Naive thymus-derived CD8-positive, alpha-beta T cell (primary cell): ENCODE data around the gene ZNF180. TPM values are rescaled to one million over a fixed set of nuclear protein-coding genes. Genes with fewer than 3 reads are reported as not detected.
A peak's percentile ranks its signal among the peaks of the same experiment; 100 is the strongest.
"Not testable (repeated sequence)": the region's sequence is repeated elsewhere in the genome, so short reads cannot be mapped to it uniquely, and the experiment has no call there.

Experiments used
- ATAC-seq, 2 donors: fragments of 150-1000 bp; cut with Tn5 transposase in 1 of 2; sonication (Bioruptor Pico), chemical (Tn5 transposase) in 1 of 2; 1 replicate in 1 of 2; 2 replicates in 1 of 2; pipeline ENCODE4 v1.10.0; 2021; ENCODE audit warnings: mild to moderate bottlenecking in 2 of 2, moderate library complexity in 2 of 2
- POLR2A ChIA-PET: fragments of 350-600 bp; sonication (Branson Sonifier 250); formaldehyde crosslinking; loops from one replicate; lab custom pipeline; 2021; ENCODE audit warnings: antibody characterized with exemption; lab: Charles Lee
- DNase-seq, 10 donors: peaks; one replicate each; pipeline versions ENCODE4 v3.0.0 to v3.0.0-alpha.2; 2020 to 2022
- H3K27ac Mint-ChIP-seq, 10 donors: one replicate each; pipeline ENCODE4 v1.8.0; 2020 to 2022; ENCODE audit warnings: mild to moderate bottlenecking in 10 of 10, mixed read lengths in 10 of 10, moderate library complexity in 4 of 10, inconsistent platforms in 1 of 10
- H3K27me3 Mint-ChIP-seq, 5 donors: one replicate each; pipeline ENCODE4 v1.8.0; 2021 to 2022; ENCODE audit warnings: mixed read lengths in 5 of 5
- H3K36me3 Mint-ChIP-seq, 3 donors: one replicate each; pipeline ENCODE4 v1.8.0; 2020 to 2022; ENCODE audit warnings: mixed read lengths in 3 of 3, mild to moderate bottlenecking in 2 of 3, inconsistent platforms in 1 of 3
- H3K4me1 Mint-ChIP-seq, 4 donors: one replicate each; pipeline ENCODE4 v1.8.0; 2021 to 2022; ENCODE audit warnings: mixed read lengths in 4 of 4
- H3K4me3 Mint-ChIP-seq, 10 donors: one replicate each; pipeline ENCODE4 v1.8.0; 2020 to 2022; ENCODE audit warnings: mild to moderate bottlenecking in 10 of 10, mixed read lengths in 10 of 10, moderate library complexity in 6 of 10, inconsistent platforms in 1 of 10
- H3K9me3 Mint-ChIP-seq, 9 donors: one replicate each; pipeline ENCODE4 v1.8.0; 2020 to 2022; ENCODE audit warnings: mixed read lengths in 9 of 9, mild to moderate bottlenecking in 3 of 9, inconsistent platforms in 1 of 9, moderate library complexity in 1 of 9
- polyA plus RNA-seq, 3 donors: library from polyadenylated mRNA; unstranded; fragments of 300-500 nt; fragmentation: Illumina TruSeq; gene quantifications; one replicate each; pipeline ENCODE4 v1.2.3, GENCODE V29; 2021
- total RNA-seq, 8 experiments: library from RNA in 2 of 8; stranded (reverse) in 2 of 8; gene quantifications; one replicate each; pipeline ENCODE4 v1.2.3 and lab custom pipeline; 2021 to 2026

Gene ZNF180
- total and polyA plus RNA-seq, 5 experiments from 2014 or later: 6.5 to 17.0 (median 10.4) TPM

DNA sequence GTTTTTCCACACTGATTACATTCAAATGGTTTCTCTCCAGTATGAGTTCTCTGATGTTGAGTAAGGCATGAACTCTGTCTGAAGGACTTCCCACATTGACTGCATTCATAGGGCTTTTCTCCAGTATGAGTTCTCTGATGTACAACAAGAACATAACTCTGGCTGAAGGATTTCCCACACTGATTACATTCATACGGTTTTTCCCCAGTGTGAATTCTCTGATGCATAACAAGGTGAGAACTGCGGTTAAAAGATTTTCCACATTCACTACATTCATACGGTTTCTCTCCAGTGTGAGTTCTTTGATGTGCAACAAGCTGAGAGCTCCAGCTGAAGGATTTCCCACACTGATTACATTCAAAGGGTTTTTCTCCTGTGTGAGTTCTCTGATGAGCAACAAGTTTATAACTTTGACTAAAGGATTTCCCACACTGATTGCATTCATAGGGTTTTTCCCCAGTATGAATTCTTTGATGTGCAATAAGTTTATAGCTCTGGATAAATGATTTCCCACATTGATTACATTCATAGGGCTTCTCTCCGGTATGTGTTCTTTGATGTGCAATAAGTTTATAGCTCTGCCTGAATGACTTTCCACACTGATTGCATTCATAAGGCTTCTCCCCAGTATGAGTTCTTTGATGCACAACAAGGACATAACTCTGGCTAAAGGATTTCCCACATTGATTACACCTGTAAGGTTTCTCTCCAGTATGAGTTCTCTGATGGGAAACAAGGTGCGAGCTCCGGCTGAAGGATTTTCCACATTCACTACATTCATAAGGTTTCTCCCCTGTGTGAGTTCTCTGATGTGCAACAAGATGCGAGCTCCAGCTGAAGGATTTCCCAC lies 23.5 kb downstream of the ZNF180 start:
- Mint-ChIP-seq H3K27ac (peak overlapping the region in 3 of 10 donors; percentile 59 to 86 (median 77)), H3K4me3 (peak overlapping the region in 3 of 10 donors; percentile 20 to 59 (median 58)), H3K36me3 (peaks cover 61 to 91% (median 85%) of the 10 kb centered on the region in 3 donors), H3K4me1 (no peaks in the 10 kb centered on the region), H3K27me3 (no peaks in the 10 kb centered on the region), H3K9me3 (peaks cover 0 to 100% (median 51%) of the 10 kb centered on the region in 9 donors)
- DNase-seq (peak in 3 of 10 donors; percentile 23 to 24 (median 24)), ATAC-seq (no peak)
- POLR2A ChIA-PET: interaction anchor here (0.6 to 0.9 kb wide), 2 partner anchors 23 to 265 kb away, joined by 3 to 5 read pairs; partner anchors contain the start of gene ZNF180

DNA sequence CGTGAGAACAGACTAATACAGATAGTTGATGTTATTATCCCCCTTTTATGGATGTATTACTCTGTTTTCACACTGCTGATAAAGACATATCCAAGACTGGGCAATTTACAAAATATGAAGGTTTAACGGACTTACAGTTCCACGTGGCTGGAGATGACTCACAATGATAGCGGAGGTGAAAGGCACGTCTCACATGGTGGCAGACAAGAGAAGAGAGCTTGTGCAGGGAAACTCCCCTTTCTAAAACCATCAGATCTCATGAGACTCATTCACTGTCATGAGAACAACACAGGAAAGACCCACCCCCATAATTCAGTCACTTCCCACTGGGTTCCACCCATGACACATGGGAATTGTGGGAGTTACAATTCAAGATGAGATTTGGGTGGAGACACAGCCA lies 31.6 kb downstream of the ZNF180 start:
- DNase-seq, H3K27me3 Mint-ChIP-seq, H3K4me3 Mint-ChIP-seq, H3K27ac Mint-ChIP-seq, ATAC-seq, H3K4me1 Mint-ChIP-seq, POLR2A ChIA-PET: not testable (repeated sequence)
- Mint-ChIP-seq H3K9me3 (peaks cover 19 to 100% (median 65%) of the 10 kb centered on the region in 9 donors), H3K36me3 (peaks cover 14 to 81% (median 73%) of the 10 kb centered on the region in 3 donors)

DNA sequence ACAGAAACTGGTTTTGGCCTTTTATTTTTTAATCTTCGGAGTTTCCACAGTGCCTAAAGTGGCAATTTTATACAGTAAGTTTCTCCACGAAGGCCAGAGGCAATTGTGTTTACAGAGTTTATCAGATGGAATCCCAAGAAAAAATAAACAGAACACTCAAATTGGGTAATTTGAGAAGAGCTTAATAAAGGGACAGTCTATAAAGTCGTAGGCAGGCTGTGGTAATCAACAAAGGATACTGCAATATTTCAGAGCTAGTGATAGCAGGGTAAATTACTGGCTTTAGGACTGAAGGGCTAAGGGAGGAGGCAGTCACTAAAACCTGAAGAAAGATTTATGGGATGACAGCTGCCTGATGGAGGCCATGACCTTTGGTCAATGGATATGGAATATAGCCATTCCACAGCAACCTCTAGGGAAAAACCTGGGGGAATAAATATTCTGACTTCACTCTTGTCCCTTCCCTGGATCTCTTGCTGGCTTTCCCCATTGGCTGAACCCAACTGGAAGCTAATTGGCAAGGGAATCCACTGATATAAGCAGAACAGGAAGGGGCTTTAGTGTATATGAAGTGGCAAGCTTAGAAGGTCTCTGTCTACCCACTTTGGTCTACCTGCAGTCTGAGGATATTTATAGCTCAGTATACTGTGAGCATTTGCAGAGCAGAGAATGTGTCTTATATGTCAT lies 37.6 kb downstream of the ZNF180 start:
- POLR2A ChIA-PET: interaction anchor here (0.6 kb wide), 1 partner anchor 367 kb away, joined by 4 read pairs; no protein-coding TSS in a partner anchor
- not testable (repeated sequence) for ATAC-seq, H3K27me3 Mint-ChIP-seq, H3K4me3 Mint-ChIP-seq, DNase-seq, H3K27ac Mint-ChIP-seq, H3K4me1 Mint-ChIP-seq
- Mint-ChIP-seq H3K9me3 (peaks cover 27 to 75% (median 58%) of the 10 kb centered on the region in 9 donors), H3K36me3 (peaks cover 5 to 59% (median 39%) of the 10 kb centered on the region in 3 donors)

DNA sequence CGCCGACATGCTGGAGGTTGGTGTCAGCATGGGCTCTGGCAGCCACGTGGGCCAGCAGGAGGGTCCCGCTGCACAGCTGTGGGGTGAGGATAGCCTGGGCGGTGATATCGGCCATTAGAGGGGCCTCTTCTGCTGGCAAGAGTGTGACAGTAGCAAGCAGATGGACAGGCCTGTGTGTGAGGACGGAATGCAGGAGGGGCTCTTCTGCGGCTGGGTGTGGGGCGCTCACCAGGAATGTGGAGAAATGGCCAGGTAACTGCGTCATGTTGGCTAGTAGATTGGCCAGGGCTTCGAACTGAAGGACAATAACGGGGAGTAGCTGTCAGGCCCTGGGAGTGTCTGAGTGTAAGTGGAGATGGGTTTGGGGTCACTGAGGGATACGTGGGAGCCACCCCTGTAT lies 44.3 kb downstream of the ZNF180 start:
- Mint-ChIP-seq H3K36me3 (peaks cover 16 to 56% (median 42%) of the 10 kb centered on the region in 3 donors), H3K9me3 (peaks cover 32 to 61% (median 48%) of the 10 kb centered on the region in 9 donors), H3K27me3 (peaks cover 8 to 31% (median 15%) of the 10 kb centered on the region in 5 donors)
- H3K4me3 Mint-ChIP-seq, POLR2A ChIA-PET, H3K4me1 Mint-ChIP-seq, ATAC-seq, DNase-seq, H3K27ac Mint-ChIP-seq: not testable (repeated sequence)

GRCh38 chr19:44455100-44455499 lies 45.2 kb downstream of the ZNF180 start:
- peaks cover 16 to 61% (median 47%) of the 10 kb centered on the region in 3 donors for H3K36me3 Mint-ChIP-seq
- DNase-seq (no peak), ATAC-seq (no peak)
- no peaks in the 10 kb centered on the region for H3K4me1 Mint-ChIP-seq
- H3K27ac Mint-ChIP-seq: no peak overlapping the region
- peak overlapping the region in 1 of 10 donors; percentile 8 for H3K4me3 Mint-ChIP-seq
- H3K9me3 Mint-ChIP-seq: peaks cover 34 to 68% (median 53%) of the 10 kb centered on the region in 9 donors
- POLR2A ChIA-PET: no interaction called here
- H3K27me3 Mint-ChIP-seq: peaks cover 8 to 31% (median 15%) of the 10 kb centered on the region in 5 donors

- no peak for ATAC-seq
- Mint-ChIP-seq H3K4me1 (peaks cover 3 to 14% (median 11%) of the 10 kb centered on the region in 4 donors), H3K9me3 (peaks cover 38 to 85% (median 65%) of the 10 kb centered on the region in 9 donors), H3K27me3 (peaks cover 8 to 31% (median 15%) of the 10 kb centered on the region in 5 donors), H3K27ac (no peak overlapping the region), H3K36me3 (peaks cover 16 to 74% (median 62%) of the 10 kb centered on the region in 3 donors), H3K4me3 (peak overlapping the region in 1 of 10 donors; percentile 51)
- DNase-seq: no peak
- POLR2A ChIA-PET: no interaction called here
Observed at GRCh38 chr19:44452367-44452766, 48.0 kb downstream of the ZNF180 start.

DNA sequence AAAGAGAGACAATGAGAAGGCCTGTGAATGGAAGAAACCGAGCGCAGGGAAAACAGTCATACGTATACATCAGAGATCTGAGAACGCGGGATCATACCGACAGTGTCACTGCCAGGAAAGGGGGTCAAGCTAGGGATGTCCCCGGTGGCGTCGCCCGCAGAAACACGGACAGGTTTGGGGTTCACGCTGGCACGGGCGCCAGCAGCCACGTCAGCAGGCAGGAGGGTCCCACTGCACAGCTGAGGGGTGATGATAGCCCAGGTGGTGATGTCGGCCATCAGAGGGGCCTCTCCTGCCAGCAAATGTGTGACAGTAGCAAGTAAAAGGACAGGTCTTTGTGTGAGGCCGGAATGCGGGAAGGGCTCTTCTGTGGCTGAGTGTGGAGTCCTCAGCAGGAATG lies 48.6 kb downstream of the ZNF180 start:
- no peak overlapping the region for H3K27ac Mint-ChIP-seq
- H3K4me3 Mint-ChIP-seq: peak overlapping the region in 1 of 10 donors; percentile 18
- peaks cover 8 to 31% (median 15%) of the 10 kb centered on the region in 5 donors for H3K27me3 Mint-ChIP-seq
- peaks cover 17 to 79% (median 69%) of the 10 kb centered on the region in 3 donors for H3K36me3 Mint-ChIP-seq
- DNase-seq (no peak), ATAC-seq (no peak)
- POLR2A ChIA-PET: no interaction called here
- H3K9me3 Mint-ChIP-seq: peaks cover 41 to 92% (median 72%) of the 10 kb centered on the region in 9 donors
- peaks cover 3 to 15% (median 12%) of the 10 kb centered on the region in 4 donors for H3K4me1 Mint-ChIP-seq

- DNase-seq: peak; percentile 45 to 94 (median 77)
- peaks cover 3 to 15% (median 12%) of the 10 kb centered on the region in 4 donors for H3K4me1 Mint-ChIP-seq
- H3K36me3 Mint-ChIP-seq: peaks cover 42 to 88% (median 83%) of the 10 kb centered on the region in 3 donors
- peak within 1 kb of the TSS; percentile 86 to 99 (median 94) for H3K4me3 Mint-ChIP-seq
- POLR2A ChIA-PET: no interaction called here
- H3K27me3 Mint-ChIP-seq: peaks cover 4 to 22% (median 14%) of the 10 kb centered on the region in 5 donors
- peak within 1 kb of the TSS in 9 of 10 donors; percentile 61 to 94 (median 82) for H3K27ac Mint-ChIP-seq
- ATAC-seq: peak; percentile 99 to 100
- peaks cover 48 to 100% (median 80%) of the 10 kb centered on the region in 9 donors for H3K9me3 Mint-ChIP-seq
Observed at GRCh38 chr19:44447916-44448674, 52.2 kb downstream of the ZNF180 start, which contains the start of gene ZNF229. Gene ZNF229 (minus strand): TSS chr19:44448472. CDS start chr19:44442847, 5,625 bp downstream.

DNA sequence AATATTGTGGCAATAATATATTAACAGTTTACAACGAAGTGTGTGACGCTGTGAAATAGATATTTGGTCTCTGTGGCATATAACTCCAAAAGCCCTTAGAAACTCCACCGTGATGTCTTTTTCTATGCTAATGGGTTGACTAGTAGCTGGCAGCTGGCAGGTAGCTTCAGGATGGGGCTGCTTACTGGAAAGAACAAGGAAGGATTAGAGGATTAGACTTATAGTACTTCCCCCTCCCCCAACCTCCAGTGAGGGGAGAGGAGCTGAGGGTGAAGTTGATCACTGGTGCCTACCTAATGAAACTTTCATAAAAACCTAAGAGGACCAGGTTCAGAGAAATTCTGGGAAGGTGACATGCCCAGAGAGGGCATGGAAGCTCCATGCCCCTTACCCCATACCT lies 61.9 kb downstream of the ZNF180 start:
- peaks cover 16 to 96% (median 59%) of the 10 kb centered on the region in 9 donors for H3K9me3 Mint-ChIP-seq
- ATAC-seq (no peak), DNase-seq (no peak)
- H3K36me3 Mint-ChIP-seq: peaks cover 65 to 88% (median 72%) of the 10 kb centered on the region in 3 donors
- no peaks in the 10 kb centered on the region for H3K27me3 Mint-ChIP-seq
- peaks cover 0 to 2% (median 0%) of the 10 kb centered on the region in 4 donors for H3K4me1 Mint-ChIP-seq
- POLR2A ChIA-PET: no interaction called here
- H3K4me3 Mint-ChIP-seq: no peak overlapping the region
- H3K27ac Mint-ChIP-seq: no peak overlapping the region

- no peak for DNase-seq
- Mint-ChIP-seq H3K27me3 (no peaks in the 10 kb centered on the region), H3K4me1 (peaks cover 0 to 2% (median 0%) of the 10 kb centered on the region in 4 donors), H3K27ac (no peak overlapping the region), H3K4me3 (no peak overlapping the region), H3K36me3 (peaks cover 67 to 89% (median 67%) of the 10 kb centered on the region in 3 donors), H3K9me3 (peaks cover 17 to 98% (median 53%) of the 10 kb centered on the region in 9 donors)
- ATAC-seq: no peak
- POLR2A ChIA-PET: no interaction called here
Observed at GRCh38 chr19:44435441-44435840, 64.9 kb downstream of the ZNF180 start.

GRCh38 chr19:44430956-44431355 lies 69.4 kb downstream of the ZNF180 start:
- DNase-seq: no peak
- Mint-ChIP-seq H3K9me3 (peaks cover 20 to 100% (median 66%) of the 10 kb centered on the region in 9 donors), H3K36me3 (peaks cover 53 to 85% (median 73%) of the 10 kb centered on the region in 3 donors), H3K27ac (no peak overlapping the region), H3K27me3 (no peaks in the 10 kb centered on the region), H3K4me3 (no peak overlapping the region), H3K4me1 (peaks cover 0 to 2% (median 0%) of the 10 kb centered on the region in 4 donors)
- no peak for ATAC-seq
- POLR2A ChIA-PET: no interaction called here
